SK-N-SH (cell line): ENCODE measurements around the gene GNPAT. TPM values are rescaled to one million over a fixed set of nuclear protein-coding genes. Genes with fewer than 3 reads are reported as not detected.

ENCODE experiments used
- CTCF ChIA-PET: fragments of 300-600, 350-600 bp; formaldehyde crosslinking; extraction: SDS; loops from one replicate; lab custom pipeline; 2021; lab: Yijun Ruan, JAX
- POLR2A ChIA-PET: fragments of 350-600 bp; sonication (Branson Sonifier 250); formaldehyde crosslinking; extraction: SDS; loops from one replicate; lab custom pipeline; 2020; ENCODE audit warnings: antibody characterized with exemption, inconsistent platforms; lab: Yijun Ruan, JAX
- DNase-seq: peaks from one replicate; pipeline ENCODE4 v3.0.0; 2012
- H2AFZ ChIP-seq: fragments of 200-600 bp; sonication (generic); 2 replicates; pipeline ENCODE4 v1.8.1; 2016; ENCODE audit warnings: antibody characterized with exemption, mild to moderate bottlenecking, low read depth
- H3F3A ChIP-seq: fragments of 200-600 bp; sonication (generic); replicated peaks from 2 replicates; pipeline ENCODE3; 2016; ENCODE audit warnings: antibody characterized with exemption, mild to moderate bottlenecking; ENCODE audit not compliant: insufficient read depth
- H3K27ac ChIP-seq, 2 experiments: fragments of 200-500 bp in 1 of 2; fragments of 200-600 bp in 1 of 2; sonication (Bioruptor generic) in 1 of 2; sonication (generic), shearing (Covaris generic) in 1 of 2; 2 replicates each; pipeline versions ENCODE4 v1.5.1 to v1.6.1; 2014 to 2016; ENCODE audit warnings: low read depth in 2 of 2, inconsistent platforms in 1 of 2, low read length in 1 of 2, mild to moderate bottlenecking in 1 of 2, mixed read lengths in 1 of 2
- H3K27me3 ChIP-seq: fragments of 200-600 bp; sonication (generic), shearing (Covaris generic); 2 replicates; pipeline ENCODE4 v1.6.1; 2016; ENCODE audit warnings: mixed run types; ENCODE audit not compliant: insufficient read depth
- H3K36me3 ChIP-seq, 2 experiments: fragments of 200-500 bp in 1 of 2; fragments of 200-600 bp in 1 of 2; sonication (Bioruptor generic) in 1 of 2; sonication (generic) in 1 of 2; replicated peaks in 1 of 2; 2 replicates each; pipeline versions ENCODE3 to v1.5.1; 2014 to 2016; ENCODE audit warnings: low read length in 1 of 2, mild to moderate bottlenecking in 1 of 2; ENCODE audit not compliant: insufficient read depth in 2 of 2, control insufficient read depth in 1 of 2
- H3K4me1 ChIP-seq, 2 experiments: fragments of 200-500 bp in 1 of 2; fragments of 200-600 bp in 1 of 2; sonication (Bioruptor generic) in 1 of 2; sonication (generic), shearing (Covaris generic) in 1 of 2; 2 replicates each; pipeline versions ENCODE4 v1.5.1 to v1.6.1; 2014 to 2016; ENCODE audit warnings: low read depth in 1 of 2, low read length in 1 of 2, mixed run types in 1 of 2; ENCODE audit not compliant: insufficient read depth in 2 of 2, control insufficient read depth in 1 of 2
- H3K4me2 ChIP-seq: fragments of 200-600 bp; sonication (generic), shearing (Covaris generic); 2 replicates; pipeline ENCODE4 v1.6.1; 2017; ENCODE audit warnings: mixed run types
- H3K4me3 ChIP-seq, 2 experiments: fragments of 200-500 bp in 1 of 2; fragments of 200-600 bp in 1 of 2; sonication (Bioruptor generic) in 1 of 2; sonication (generic), shearing (Covaris generic) in 1 of 2; 2 replicates each; pipeline versions ENCODE4 v1.5.1 to v1.8.1; 2014 to 2016; ENCODE audit warnings: low read depth in 2 of 2, inconsistent platforms in 1 of 2, low read length in 1 of 2, mild to moderate bottlenecking in 1 of 2, mixed read lengths in 1 of 2, moderate library complexity in 1 of 2
- H3K79me2 ChIP-seq: fragments of 200-600 bp; sonication (generic); 2 replicates; pipeline ENCODE4 v1.8.1; 2017; ENCODE audit warnings: mild to moderate bottlenecking; ENCODE audit not compliant: insufficient read depth
- H3K9ac ChIP-seq: fragments of 200-600 bp; sonication (generic); 2 replicates; pipeline ENCODE4 v1.6.1; 2017; ENCODE audit warnings: mixed run types
- H3K9me2 ChIP-seq: fragments of 200-600 bp; sonication (generic); 2 replicates; pipeline ENCODE4 v1.6.1; 2017; ENCODE audit warnings: mixed run types
- H3K9me3 ChIP-seq: fragments of 200-600 bp; sonication (generic); 2 replicates; pipeline ENCODE4 v1.6.1; 2017; ENCODE audit warnings: mixed run types, mild to moderate bottlenecking, moderate library complexity
- H4K20me1 ChIP-seq: fragments of 200-600 bp; sonication (generic); 2 replicates; pipeline ENCODE4 v1.6.1; 2017; ENCODE audit warnings: mild to moderate bottlenecking, mixed run types; ENCODE audit not compliant: insufficient read depth
- ELF1 ChIP-seq: IDR thresholded peaks from 2 replicates; pipeline ENCODE4 v1.4.0; 2012
- GABPA ChIP-seq: IDR thresholded peaks from 2 replicates; pipeline ENCODE4 v1.4.0; 2012; ENCODE audit warnings: low read depth, mild to moderate bottlenecking
- NFIC ChIP-seq: IDR thresholded peaks from 2 replicates; pipeline ENCODE4 v1.4.0; 2012; ENCODE audit warnings: borderline replicate concordance
- NRF1 ChIP-seq: IDR thresholded peaks from 2 replicates; pipeline ENCODE4 v1.6.1; 2012; ENCODE audit warnings: low read depth, mild to moderate bottlenecking, low read length
- TAF1 ChIP-seq: IDR thresholded peaks from 2 replicates; pipeline ENCODE4 v1.6.1; 2012; ENCODE audit warnings: low read depth, mild to moderate bottlenecking, low read length, moderate library complexity, borderline replicate concordance
- TEAD4 ChIP-seq: IDR thresholded peaks from 2 replicates; pipeline ENCODE4 v1.4.0; 2012; ENCODE audit warnings: mild to moderate bottlenecking, borderline replicate concordance; ENCODE audit not compliant: insufficient read depth
- WGBS: methylation state at CpG from one replicate; pipeline ENCODE4 v1.1.6; 2017; ENCODE audit warnings: low lambda C conversion rate; 5-methylcytosine and 5-hydroxymethylcytosine counted together
- polyA plus RNA-seq, 3 experiments: library from polyadenylated mRNA; depleted of rRNA; stranded (reverse); fragments of >200 nt; gene quantifications; 2 replicates each; pipeline ENCODE4 v1.2.3, GENCODE V29; 2012
- TF ChIP-seq, protein P1 (sequence below): IDR thresholded peaks from 2 replicates; pipeline ENCODE4 v1.4.0; 2012; ENCODE audit warnings: low read depth, borderline replicate concordance
- TF ChIP-seq, protein P2 (sequence below): fragments of 200-600 bp; sonication (generic); IDR thresholded peaks from 2 replicates; pipeline ENCODE4 v1.6.1; 2017; ENCODE audit warnings: antibody characterized with exemption, mild to moderate bottlenecking, moderate library complexity
- TF ChIP-seq, protein P3 (sequence below): IDR thresholded peaks from 2 replicates; pipeline ENCODE4 v1.6.1; 2012; ENCODE audit warnings: mild to moderate bottlenecking, low read depth, low read length, moderate library complexity
- TF ChIP-seq, protein P4 (sequence below): fragments of 150-350 bp; IDR thresholded peaks from 2 replicates; pipeline ENCODE4 v1.6.1; 2016; ENCODE audit warnings: mild to moderate bottlenecking, low read depth, low read length

GNPAT gene
- polyA plus RNA-seq, 1 of the 3 experiments (the other 2 are of a cell fraction) = 14.7 TPM

DNA sequence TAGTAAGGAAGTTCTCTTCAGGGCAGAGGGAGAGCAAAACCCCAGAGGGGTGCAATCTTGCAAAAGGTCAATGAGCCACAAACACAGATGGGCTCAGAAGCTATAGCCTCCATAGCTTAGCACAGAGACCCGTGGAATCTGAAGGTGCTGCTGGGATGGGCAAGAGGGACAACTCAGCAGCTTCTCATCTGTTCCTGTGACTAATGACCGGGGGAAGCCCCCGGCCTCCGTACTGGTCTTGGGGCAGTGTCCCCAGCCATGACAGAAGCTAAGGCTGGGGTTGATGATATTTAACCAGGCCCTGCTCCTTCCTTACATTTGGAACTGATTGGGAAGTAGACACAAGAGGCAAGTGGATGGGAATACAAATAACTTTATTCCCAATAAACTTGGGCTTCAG lies 77.6 kb downstream of the GNPAT start:
- Histone ChIP-seq H3K9me2 (no peaks in the 10 kb centered on the region), H3K4me2 (no peak overlapping the region), H3K9me3 (no peaks in the 10 kb centered on the region), H3F3A (no peaks in the 10 kb centered on the region), H3K79me2 (no peaks in the 10 kb centered on the region), H2AFZ (no peak overlapping the region), H3K4me1 (no peaks in the 10 kb centered on the region), H3K27me3 (no peaks in the 10 kb centered on the region)
- TF ChIP-seq, protein P1, sequence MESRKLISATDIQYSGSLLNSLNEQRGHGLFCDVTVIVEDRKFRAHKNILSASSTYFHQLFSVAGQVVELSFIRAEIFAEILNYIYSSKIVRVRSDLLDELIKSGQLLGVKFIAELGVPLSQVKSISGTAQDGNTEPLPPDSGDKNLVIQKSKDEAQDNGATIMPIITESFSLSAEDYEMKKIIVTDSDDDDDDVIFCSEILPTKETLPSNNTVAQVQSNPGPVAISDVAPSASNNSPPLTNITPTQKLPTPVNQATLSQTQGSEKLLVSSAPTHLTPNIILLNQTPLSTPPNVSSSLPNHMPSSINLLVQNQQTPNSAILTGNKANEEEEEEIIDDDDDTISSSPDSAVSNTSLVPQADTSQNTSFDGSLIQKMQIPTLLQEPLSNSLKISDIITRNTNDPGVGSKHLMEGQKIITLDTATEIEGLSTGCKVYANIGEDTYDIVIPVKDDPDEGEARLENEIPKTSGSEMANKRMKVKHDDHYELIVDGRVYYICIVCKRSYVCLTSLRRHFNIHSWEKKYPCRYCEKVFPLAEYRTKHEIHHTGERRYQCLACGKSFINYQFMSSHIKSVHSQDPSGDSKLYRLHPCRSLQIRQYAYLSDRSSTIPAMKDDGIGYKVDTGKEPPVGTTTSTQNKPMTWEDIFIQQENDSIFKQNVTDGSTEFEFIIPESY = no peak
- TF ChIP-seq NFIC (no peak), TAF1 (no peak)
- TF ChIP-seq, protein P2, sequence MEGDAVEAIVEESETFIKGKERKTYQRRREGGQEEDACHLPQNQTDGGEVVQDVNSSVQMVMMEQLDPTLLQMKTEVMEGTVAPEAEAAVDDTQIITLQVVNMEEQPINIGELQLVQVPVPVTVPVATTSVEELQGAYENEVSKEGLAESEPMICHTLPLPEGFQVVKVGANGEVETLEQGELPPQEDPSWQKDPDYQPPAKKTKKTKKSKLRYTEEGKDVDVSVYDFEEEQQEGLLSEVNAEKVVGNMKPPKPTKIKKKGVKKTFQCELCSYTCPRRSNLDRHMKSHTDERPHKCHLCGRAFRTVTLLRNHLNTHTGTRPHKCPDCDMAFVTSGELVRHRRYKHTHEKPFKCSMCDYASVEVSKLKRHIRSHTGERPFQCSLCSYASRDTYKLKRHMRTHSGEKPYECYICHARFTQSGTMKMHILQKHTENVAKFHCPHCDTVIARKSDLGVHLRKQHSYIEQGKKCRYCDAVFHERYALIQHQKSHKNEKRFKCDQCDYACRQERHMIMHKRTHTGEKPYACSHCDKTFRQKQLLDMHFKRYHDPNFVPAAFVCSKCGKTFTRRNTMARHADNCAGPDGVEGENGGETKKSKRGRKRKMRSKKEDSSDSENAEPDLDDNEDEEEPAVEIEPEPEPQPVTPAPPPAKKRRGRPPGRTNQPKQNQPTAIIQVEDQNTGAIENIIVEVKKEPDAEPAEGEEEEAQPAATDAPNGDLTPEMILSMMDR = no peak
- TF ChIP-seq, all 33 proteins: peak for 0
- WGBS = 70% methylated on average over 4 of the region's 4 CpGs
- Histone ChIP-seq H3K4me3 (no peak overlapping the region), H3K9ac (no peak overlapping the region), H4K20me1 (no peaks in the 10 kb centered on the region), H3K36me3 (no peaks in the 10 kb centered on the region), H3K27ac (no peak overlapping the region)
- no peak for DNase-seq
- POLR2A ChIA-PET = no interaction called here
- CTCF ChIA-PET = no interaction called here

DNA sequence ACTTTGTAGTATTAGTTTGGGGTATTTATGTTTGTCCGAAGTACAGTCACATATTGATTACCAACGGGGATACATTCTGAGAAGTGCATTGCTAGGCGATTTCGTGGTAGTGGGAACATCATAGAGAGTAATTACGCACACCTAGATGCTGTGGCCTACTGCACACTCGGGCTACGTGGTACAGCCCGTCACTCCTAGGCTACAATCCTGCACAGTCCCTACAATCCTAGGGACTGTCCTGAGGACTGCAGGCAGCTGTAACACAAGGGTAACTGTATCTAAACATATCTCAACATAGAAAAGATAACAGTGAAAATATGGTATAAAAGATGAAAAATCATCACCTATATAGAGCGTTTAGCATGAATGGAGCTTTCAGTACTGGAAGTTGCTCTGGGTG lies 78.1 kb downstream of the GNPAT start:
- Histone ChIP-seq H3K4me3 (no peak overlapping the region), H3K36me3 (no peaks in the 10 kb centered on the region)
- POLR2A ChIA-PET = no interaction called here

More for the DNA sequence above, 78.1 kb downstream of the GNPAT start:
- Histone ChIP-seq H3K4me1 (no peaks in the 10 kb centered on the region), H3K27ac (no peak overlapping the region), H4K20me1 (no peaks in the 10 kb centered on the region), H3K9ac (no peak overlapping the region), H3K9me2 (no peaks in the 10 kb centered on the region), H3K79me2 (no peaks in the 10 kb centered on the region), H3F3A (no peaks in the 10 kb centered on the region), H3K9me3 (no peaks in the 10 kb centered on the region), H3K4me2 (no peak overlapping the region), H2AFZ (no peak overlapping the region), H3K27me3 (no peaks in the 10 kb centered on the region)
- CTCF ChIA-PET = no interaction called here
- no peak for DNase-seq
- TF ChIP-seq, protein P1 = no peak
- no peak for TF ChIP-seq NRF1
- no peak for TF ChIP-seq GABPA
- no peak for TF ChIP-seq TEAD4
- no peak for TF ChIP-seq ELF1
- TF ChIP-seq, protein P3, sequence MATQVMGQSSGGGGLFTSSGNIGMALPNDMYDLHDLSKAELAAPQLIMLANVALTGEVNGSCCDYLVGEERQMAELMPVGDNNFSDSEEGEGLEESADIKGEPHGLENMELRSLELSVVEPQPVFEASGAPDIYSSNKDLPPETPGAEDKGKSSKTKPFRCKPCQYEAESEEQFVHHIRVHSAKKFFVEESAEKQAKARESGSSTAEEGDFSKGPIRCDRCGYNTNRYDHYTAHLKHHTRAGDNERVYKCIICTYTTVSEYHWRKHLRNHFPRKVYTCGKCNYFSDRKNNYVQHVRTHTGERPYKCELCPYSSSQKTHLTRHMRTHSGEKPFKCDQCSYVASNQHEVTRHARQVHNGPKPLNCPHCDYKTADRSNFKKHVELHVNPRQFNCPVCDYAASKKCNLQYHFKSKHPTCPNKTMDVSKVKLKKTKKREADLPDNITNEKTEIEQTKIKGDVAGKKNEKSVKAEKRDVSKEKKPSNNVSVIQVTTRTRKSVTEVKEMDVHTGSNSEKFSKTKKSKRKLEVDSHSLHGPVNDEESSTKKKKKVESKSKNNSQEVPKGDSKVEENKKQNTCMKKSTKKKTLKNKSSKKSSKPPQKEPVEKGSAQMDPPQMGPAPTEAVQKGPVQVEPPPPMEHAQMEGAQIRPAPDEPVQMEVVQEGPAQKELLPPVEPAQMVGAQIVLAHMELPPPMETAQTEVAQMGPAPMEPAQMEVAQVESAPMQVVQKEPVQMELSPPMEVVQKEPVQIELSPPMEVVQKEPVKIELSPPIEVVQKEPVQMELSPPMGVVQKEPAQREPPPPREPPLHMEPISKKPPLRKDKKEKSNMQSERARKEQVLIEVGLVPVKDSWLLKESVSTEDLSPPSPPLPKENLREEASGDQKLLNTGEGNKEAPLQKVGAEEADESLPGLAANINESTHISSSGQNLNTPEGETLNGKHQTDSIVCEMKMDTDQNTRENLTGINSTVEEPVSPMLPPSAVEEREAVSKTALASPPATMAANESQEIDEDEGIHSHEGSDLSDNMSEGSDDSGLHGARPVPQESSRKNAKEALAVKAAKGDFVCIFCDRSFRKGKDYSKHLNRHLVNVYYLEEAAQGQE = no peak
- TF ChIP-seq, protein P4, sequence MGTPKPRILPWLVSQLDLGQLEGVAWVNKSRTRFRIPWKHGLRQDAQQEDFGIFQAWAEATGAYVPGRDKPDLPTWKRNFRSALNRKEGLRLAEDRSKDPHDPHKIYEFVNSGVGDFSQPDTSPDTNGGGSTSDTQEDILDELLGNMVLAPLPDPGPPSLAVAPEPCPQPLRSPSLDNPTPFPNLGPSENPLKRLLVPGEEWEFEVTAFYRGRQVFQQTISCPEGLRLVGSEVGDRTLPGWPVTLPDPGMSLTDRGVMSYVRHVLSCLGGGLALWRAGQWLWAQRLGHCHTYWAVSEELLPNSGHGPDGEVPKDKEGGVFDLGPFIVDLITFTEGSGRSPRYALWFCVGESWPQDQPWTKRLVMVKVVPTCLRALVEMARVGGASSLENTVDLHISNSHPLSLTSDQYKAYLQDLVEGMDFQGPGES = no peak
- 81% methylated on average over 9 of the region's 9 CpGs for WGBS
